HepG2 (cell line): ENCODE results near the gene JMJD8. TPM values are rescaled to one million over a fixed set of nuclear protein-coding genes. Genes with fewer than 3 reads are reported as not detected.

Experiments
- ATF7-NPFF ChIP-seq: sonication (generic); formaldehyde crosslinking; IDR thresholded peaks from 2 replicates; pipeline ENCODE4 v1.8.1; 2023; ENCODE audit warnings: mild to moderate bottlenecking, low read depth, missing genetic modification reagents, moderate library complexity
- DDIT3 ChIP-seq: sonication (generic); formaldehyde crosslinking; IDR thresholded peaks from 2 replicates; pipeline ENCODE4 v1.4.0; 2020; ENCODE audit warnings: mild to moderate bottlenecking, missing genetic modification reagents
- FOXJ3 ChIP-seq: sonication (generic); formaldehyde crosslinking; IDR thresholded peaks from 2 replicates; pipeline ENCODE4 v1.4.0; 2020; ENCODE audit warnings: missing genetic modification reagents, mild to moderate bottlenecking, borderline replicate concordance
- MBNL3 ChIP-seq: fragments of 250-450 bp; sonication (Bioruptor Pico); conservative IDR thresholded peaks from 2 replicates; pipeline ENCODE4 v1.8.0; 2022; ENCODE audit warnings: mild to moderate bottlenecking, inconsistent platforms
- MED1 ChIP-seq: sonication (generic); formaldehyde crosslinking; IDR thresholded peaks from 2 replicates; pipeline ENCODE4 v1.4.0; 2020; ENCODE audit warnings: missing genetic modification reagents
- MTERF4 ChIP-seq: sonication (generic); formaldehyde crosslinking; IDR thresholded peaks from 2 replicates; pipeline ENCODE4 v1.8.0; 2023; ENCODE audit warnings: mild to moderate bottlenecking, missing genetic modification reagents
- MXD3 ChIP-seq: IDR thresholded peaks from 2 replicates; pipeline ENCODE4 v1.6.1; 2016; ENCODE audit warnings: mild to moderate bottlenecking, missing biosample characterization, missing genetic modification reagents
- NR3C1 ChIP-seq: sonication (generic); formaldehyde crosslinking; IDR thresholded peaks from 2 replicates; pipeline ENCODE4 v1.4.0; 2020; ENCODE audit warnings: missing genetic modification reagents
- RNF219 ChIP-seq: sonication (generic); formaldehyde crosslinking; IDR thresholded peaks from 2 replicates; pipeline ENCODE4 v1.5.0; 2020; ENCODE audit warnings: mild to moderate bottlenecking, missing genetic modification reagents
- SP4 ChIP-seq: sonication (generic); formaldehyde crosslinking; IDR thresholded peaks from 2 replicates; pipeline ENCODE4 v1.8.1; 2023; ENCODE audit warnings: mild to moderate bottlenecking, missing genetic modification reagents
- TFDP1 ChIP-seq: IDR thresholded peaks from 2 replicates; pipeline ENCODE4 v1.6.1; 2016; ENCODE audit warnings: missing compliant biosample characterization, missing genetic modification reagents, borderline replicate concordance
- THAP11 ChIP-seq: IDR thresholded peaks from 2 replicates; pipeline ENCODE4 v1.6.1; 2016; ENCODE audit warnings: missing biosample characterization, missing genetic modification reagents
- ZBTB46 ChIP-seq: sonication (generic); formaldehyde crosslinking; IDR thresholded peaks from 2 replicates; pipeline ENCODE4 v1.4.0; 2020; ENCODE audit warnings: mild to moderate bottlenecking, missing genetic modification reagents, borderline replicate concordance
- ZFP62 ChIP-seq: sonication (generic); formaldehyde crosslinking; IDR thresholded peaks from 2 replicates; pipeline ENCODE4 v1.4.0; 2020; ENCODE audit warnings: missing genetic modification reagents
- ZNF10 ChIP-seq: sonication (generic); formaldehyde crosslinking; IDR thresholded peaks from 2 replicates; pipeline ENCODE4 v1.4.0; 2020; ENCODE audit warnings: mild to moderate bottlenecking, low read depth, missing genetic modification reagents, borderline replicate concordance
- ZNF143 ChIP-seq: sonication (generic); formaldehyde crosslinking; IDR thresholded peaks from 2 replicates; pipeline ENCODE4 v1.4.0; 2020; ENCODE audit warnings: missing genetic modification reagents
- ZNF18 ChIP-seq: sonication (generic); formaldehyde crosslinking; IDR thresholded peaks from 2 replicates; pipeline ENCODE4 v1.8.0; 2022; ENCODE audit warnings: mild to moderate bottlenecking, missing genetic modification reagents; ENCODE audit not compliant: insufficient replicate concordance
- ZNF44 ChIP-seq: sonication (generic); formaldehyde crosslinking; IDR thresholded peaks from 2 replicates; pipeline ENCODE4 v1.5.1; 2020; ENCODE audit warnings: mild to moderate bottlenecking, missing genetic modification reagents
- ZNF839 ChIP-seq: sonication (generic); formaldehyde crosslinking; IDR thresholded peaks from 2 replicates; pipeline ENCODE4 v1.4.0; 2020; ENCODE audit warnings: missing genetic modification reagents, mild to moderate bottlenecking, borderline replicate concordance
- polyA plus RNA-seq, 8 experiments: library from polyadenylated mRNA; depleted of rRNA in 3 of 8; stranded (reverse) in 7 of 8; unstranded in 1 of 8; fragments of >200 nt; fragmentation: Illumina TruSeq in 4 of 8; extraction: Trizol in 4 of 8; gene quantifications; 2 replicates each; pipeline versions ENCODE4 v1.2.1 to v1.2.3, GENCODE V29; 2011 to 2016; ENCODE audit warnings: low read depth in 4 of 8, missing spikeins in 1 of 8, mixed read lengths in 1 of 8; ENCODE audit not compliant: insufficient read depth in 1 of 8
- total RNA-seq, 5 experiments: library from RNA; depleted of rRNA; stranded (reverse); fragments of >200 nt; fragmentation: Illumina TruSeq; extraction: Trizol; gene quantifications; 2 replicates each; pipeline ENCODE4 v1.2.3, GENCODE V29; 2016; ENCODE audit warnings: low read depth in 1 of 5

JMJD8 gene
- total and polyA plus RNA-seq, 2 of the 13 experiments (the other 11 are each of a cell fraction or from before 2014, with no cell fraction given): 2.6 to 11.8 TPM

- no peak for TF ChIP-seq ZBTB46 (CRISPR knock-in tag)
- TF ChIP-seq NR3C1: no peak
- TF ChIP-seq ZFP62: no peak
- TF ChIP-seq ZNF18 (CRISPR knock-in tag): peak; percentile 66
- no peak for TF ChIP-seq RNF219 (CRISPR knock-in tag)
- no peak for TF ChIP-seq ZNF44
- TF ChIP-seq MXD3 (CRISPR knock-in tag): peak; percentile 79
- TF ChIP-seq DDIT3 (CRISPR knock-in tag): no peak
- no peak for TF ChIP-seq FOXJ3 (CRISPR knock-in tag)
- no peak for TF ChIP-seq ZNF10
- TF ChIP-seq MBNL3 (CRISPR knock-in tag): no peak
- TF ChIP-seq ZNF143 (CRISPR knock-in tag): 0 out of 2 replicates have a peak, but pooled peaks have one; percentile 13
- 0 out of 2 replicates have a peak, but pooled peaks have one; percentile 60 for TF ChIP-seq MTERF4 (CRISPR knock-in tag)
- no peak for TF ChIP-seq ZNF839
- peak; percentile 61; the same call in 1 of the 2 replicates for TF ChIP-seq THAP11 (CRISPR knock-in tag)
- TF ChIP-seq ATF7-NPFF (CRISPR knock-in tag): peak; percentile 98
- peak; percentile 13 for TF ChIP-seq MED1 (CRISPR knock-in tag)
- TF ChIP-seq SP4 (CRISPR knock-in tag): no peak
- TF ChIP-seq TFDP1 (CRISPR knock-in tag): peak; percentile 87; the same call in 1 of the 2 replicates
Observed at GRCh38 chr16:642189-643049, 41.7 kb downstream of the JMJD8 start (continued).
